SU-DHL-6 (cell line): ENCODE data around the gene FRMD4B.

Source experiments
- H2AFZ ChIP-seq: fragments of 200-600 bp; sonication (generic); 2 replicates; pipeline ENCODE4 v1.6.1; 2014; ENCODE audit warnings: low read depth, mild to moderate bottlenecking, moderate library complexity, mixed read lengths, antibody characterized with exemption, low read length; ENCODE audit not compliant: severe bottlenecking
- H3F3A ChIP-seq: fragments of 200-600 bp; shearing (Covaris generic); 2 replicates; pipeline ENCODE4 v1.6.0; 2016; ENCODE audit warnings: antibody characterized with exemption, mild to moderate bottlenecking; ENCODE audit not compliant: insufficient read depth
- H3K27ac ChIP-seq: fragments of 200-600 bp; sonication (generic); 2 replicates; pipeline ENCODE4 v1.5.1; 2016; ENCODE audit warnings: low read depth, mild to moderate bottlenecking, low read length, moderate library complexity, mixed read lengths
- H3K27me3 ChIP-seq: fragments of 200-600 bp; sonication (generic), shearing (Covaris generic); 2 replicates; pipeline ENCODE4 v1.6.0; 2014; ENCODE audit warnings: mild to moderate bottlenecking, low read length
- H3K36me3 ChIP-seq: fragments of 200-600 bp; sonication (generic); 2 replicates; pipeline ENCODE4 v1.6.1; 2014; ENCODE audit warnings: mild to moderate bottlenecking, low read length, mixed read lengths
- H3K4me2 ChIP-seq: fragments of 300-600, 200-600 bp; shearing (Covaris generic), sonication (generic); 2 replicates; pipeline ENCODE4 v1.6.0; 2014; ENCODE audit warnings: low read length, low read depth, mild to moderate bottlenecking; ENCODE audit not compliant: poor library complexity, severe bottlenecking
- H3K4me3 ChIP-seq: fragments of 200-600 bp; sonication (generic); 2 replicates; pipeline ENCODE4 v1.5.1; 2014; ENCODE audit warnings: antibody characterized with exemption, low read length, mild to moderate bottlenecking, mixed read lengths; ENCODE audit not compliant: insufficient read depth, poor library complexity, severe bottlenecking
- H3K79me2 ChIP-seq: fragments of 200-600 bp; sonication (generic); 2 replicates; pipeline ENCODE4 v1.6.1; 2014; ENCODE audit warnings: mild to moderate bottlenecking, low read length, moderate library complexity; ENCODE audit not compliant: insufficient read depth
- H3K9ac ChIP-seq: fragments of 200-600 bp; sonication (generic); 2 replicates; pipeline ENCODE4 v1.7.0; 2014; ENCODE audit warnings: mild to moderate bottlenecking, low read length
- H3K9me2 ChIP-seq: fragments of 200-600 bp; sonication (generic); replicated peaks from 2 replicates; pipeline ENCODE4 v1.6.1; 2014; ENCODE audit warnings: low read length; ENCODE audit not compliant: insufficient read depth
- H3K9me3 ChIP-seq: fragments of 200-600 bp; sonication (generic); 2 replicates; pipeline ENCODE4 v1.6.1; 2014; ENCODE audit warnings: low read length, mixed read lengths; ENCODE audit not compliant: insufficient read depth
- H4K20me1 ChIP-seq: fragments of 200-600 bp; sonication (generic); 2 replicates; pipeline ENCODE4 v1.6.1; 2014; ENCODE audit warnings: low read depth, mild to moderate bottlenecking, antibody characterized with exemption, low read length, moderate library complexity, mixed read lengths
- EZH2phosphoT487 ChIP-seq: fragments of 200-600 bp; sonication (generic), shearing (Covaris generic); conservative IDR thresholded peaks from 2 replicates; pipeline ENCODE4 v1.6.1; 2018; ENCODE audit warnings: mild to moderate bottlenecking, antibody characterized with exemption, low read length, moderate library complexity, mixed read lengths
- TF ChIP-seq, protein P1 (sequence below): fragments of 200-600 bp; sonication (generic); IDR thresholded peaks from one replicate; pipeline ENCODE4 v1.5.1; 2017; ENCODE audit warnings: antibody characterized with exemption, mild to moderate bottlenecking, low read length, moderate library complexity; ENCODE audit not compliant: insufficient read depth, poor library complexity, severe bottlenecking

Gene FRMD4B

DNA sequence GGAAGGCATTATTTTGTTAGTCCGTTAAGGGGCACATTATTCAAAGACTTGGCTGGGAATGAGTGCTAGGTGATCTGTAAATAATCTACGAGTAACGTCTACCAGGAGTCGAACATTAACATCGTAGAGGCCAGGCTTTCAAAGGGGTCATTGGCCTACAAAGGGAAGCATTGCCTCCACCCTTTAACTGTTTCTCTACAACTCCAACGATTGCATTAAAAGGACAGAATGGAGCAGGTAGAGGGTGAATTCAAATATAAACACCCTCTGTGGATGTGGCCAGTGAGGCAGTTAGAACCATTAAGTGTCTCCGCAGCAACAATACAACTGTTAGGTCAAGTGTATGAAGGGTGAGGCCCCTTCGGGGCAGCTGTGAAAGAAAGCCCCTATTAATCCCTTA lies 137.5 kb downstream of the FRMD4B start:
- H3K79me2 ChIP-seq, result no peaks in the 10 kb centered on the region
- H3K36me3 ChIP-seq, result no peaks in the 10 kb centered on the region
- no peak overlapping the region for H2AFZ ChIP-seq
- no peak overlapping the region for H3K9ac ChIP-seq
- no peak overlapping the region for H3K4me2 ChIP-seq
- H4K20me1 ChIP-seq, result no peaks in the 10 kb centered on the region
- H3F3A ChIP-seq, result no peaks in the 10 kb centered on the region
- no peaks in the 10 kb centered on the region for H3K9me3 ChIP-seq
- H3K27me3 ChIP-seq, result no peaks in the 10 kb centered on the region
- no peak overlapping the region for H3K4me3 ChIP-seq
- H3K27ac ChIP-seq, result no peak overlapping the region
- TF ChIP-seq, protein P1, sequence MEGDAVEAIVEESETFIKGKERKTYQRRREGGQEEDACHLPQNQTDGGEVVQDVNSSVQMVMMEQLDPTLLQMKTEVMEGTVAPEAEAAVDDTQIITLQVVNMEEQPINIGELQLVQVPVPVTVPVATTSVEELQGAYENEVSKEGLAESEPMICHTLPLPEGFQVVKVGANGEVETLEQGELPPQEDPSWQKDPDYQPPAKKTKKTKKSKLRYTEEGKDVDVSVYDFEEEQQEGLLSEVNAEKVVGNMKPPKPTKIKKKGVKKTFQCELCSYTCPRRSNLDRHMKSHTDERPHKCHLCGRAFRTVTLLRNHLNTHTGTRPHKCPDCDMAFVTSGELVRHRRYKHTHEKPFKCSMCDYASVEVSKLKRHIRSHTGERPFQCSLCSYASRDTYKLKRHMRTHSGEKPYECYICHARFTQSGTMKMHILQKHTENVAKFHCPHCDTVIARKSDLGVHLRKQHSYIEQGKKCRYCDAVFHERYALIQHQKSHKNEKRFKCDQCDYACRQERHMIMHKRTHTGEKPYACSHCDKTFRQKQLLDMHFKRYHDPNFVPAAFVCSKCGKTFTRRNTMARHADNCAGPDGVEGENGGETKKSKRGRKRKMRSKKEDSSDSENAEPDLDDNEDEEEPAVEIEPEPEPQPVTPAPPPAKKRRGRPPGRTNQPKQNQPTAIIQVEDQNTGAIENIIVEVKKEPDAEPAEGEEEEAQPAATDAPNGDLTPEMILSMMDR, result no peak
- no peak for TF ChIP-seq EZH2phosphoT487
- no peaks in the 10 kb centered on the region for H3K9me2 ChIP-seq

- Histone ChIP-seq H3K27me3 (no peaks in the 10 kb centered on the region), H3K36me3 (no peaks in the 10 kb centered on the region)
- no peak for TF ChIP-seq EZH2phosphoT487
- TF ChIP-seq, protein P1, result no peak
These were observed 139.3 kb downstream of the FRMD4B start for GRCh38 chr3:69246612-69247011.

GRCh38 chr3:69244039-69244438 lies 141.8 kb downstream of the FRMD4B start:
- Histone ChIP-seq H2AFZ (no peak overlapping the region), H3K9ac (no peak overlapping the region)

More at GRCh38 chr3:69246612-69247011, 139.3 kb downstream of the FRMD4B start:
- Histone ChIP-seq H3K4me2 (no peak overlapping the region), H3K9me2 (no peaks in the 10 kb centered on the region), H3K4me3 (no peak overlapping the region), H2AFZ (no peak overlapping the region), H4K20me1 (no peaks in the 10 kb centered on the region), H3K9me3 (no peaks in the 10 kb centered on the region), H3K79me2 (no peaks in the 10 kb centered on the region), H3K27ac (no peak overlapping the region), H3K9ac (no peak overlapping the region), H3F3A (no peaks in the 10 kb centered on the region)

More at GRCh38 chr3:69244039-69244438, 141.8 kb downstream of the FRMD4B start:
- Histone ChIP-seq H3F3A (no peaks in the 10 kb centered on the region), H4K20me1 (no peaks in the 10 kb centered on the region), H3K9me3 (no peaks in the 10 kb centered on the region), H3K9me2 (no peaks in the 10 kb centered on the region), H3K79me2 (no peaks in the 10 kb centered on the region), H3K27me3 (no peaks in the 10 kb centered on the region), H3K27ac (no peak overlapping the region), H3K4me2 (no peak overlapping the region), H3K36me3 (no peaks in the 10 kb centered on the region), H3K4me3 (no peak overlapping the region)
- no peak for TF ChIP-seq EZH2phosphoT487
- TF ChIP-seq, protein P1, result no peak
